ENCODE measurements around the gene TMPRSS6.
A peak's percentile ranks its signal among the peaks of the same experiment; 100 is the strongest.
"Not testable (repeated sequence)": the region's sequence is repeated elsewhere in the genome, so short reads cannot be mapped to it uniquely, and the experiment has no call there.

TMPRSS6 gene

GRCh38 chr22:37083914-37084313 is 25.6 kb downstream of the TMPRSS6 start:
- DNase-seq, result no peak

GRCh38 chr22:37082251-37082873 is 27.2 kb downstream of the TMPRSS6 start:
- no peak for DNase-seq

DNA sequence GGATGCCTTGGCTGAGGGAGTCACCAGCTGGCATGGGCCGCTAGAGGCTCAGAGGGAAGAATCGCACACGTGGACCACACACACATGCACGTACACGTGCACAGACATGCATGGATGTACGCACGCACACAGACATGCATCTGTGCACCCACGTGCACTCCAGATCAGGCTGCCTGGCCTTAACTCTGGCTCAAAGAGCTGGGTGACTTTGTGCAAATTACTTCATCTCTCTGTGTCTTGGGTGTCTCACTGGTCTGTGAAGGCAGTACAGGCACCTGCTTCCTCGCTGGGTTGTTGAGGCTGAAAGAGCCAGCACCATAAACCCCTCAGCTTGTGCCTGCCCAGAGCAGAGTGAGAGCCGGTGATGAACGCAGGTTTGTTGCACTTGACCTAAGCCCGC is 28.7 kb downstream of the TMPRSS6 start:
- DNase-seq, result no peak

DNA sequence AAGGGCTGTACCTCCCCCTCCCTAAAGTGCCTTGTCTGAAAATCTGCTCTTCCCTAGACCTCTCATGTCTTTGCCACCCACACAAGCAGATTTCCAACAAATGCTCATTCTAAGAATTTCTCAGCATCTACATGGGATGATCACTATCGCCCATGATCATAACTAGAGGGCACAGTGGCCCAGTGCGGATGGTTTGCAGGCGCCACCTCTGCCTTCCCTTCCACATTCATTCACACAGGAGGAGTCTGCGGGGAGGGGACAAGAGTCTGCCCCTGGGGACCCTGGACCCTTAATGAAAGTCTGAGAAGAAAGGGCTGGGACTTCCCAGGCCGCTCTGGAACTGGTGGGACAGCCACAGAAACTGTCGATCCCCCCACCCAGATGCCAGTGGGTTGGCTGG is 29.1 kb downstream of the TMPRSS6 start:
- DNase-seq, result no peak

DNA sequence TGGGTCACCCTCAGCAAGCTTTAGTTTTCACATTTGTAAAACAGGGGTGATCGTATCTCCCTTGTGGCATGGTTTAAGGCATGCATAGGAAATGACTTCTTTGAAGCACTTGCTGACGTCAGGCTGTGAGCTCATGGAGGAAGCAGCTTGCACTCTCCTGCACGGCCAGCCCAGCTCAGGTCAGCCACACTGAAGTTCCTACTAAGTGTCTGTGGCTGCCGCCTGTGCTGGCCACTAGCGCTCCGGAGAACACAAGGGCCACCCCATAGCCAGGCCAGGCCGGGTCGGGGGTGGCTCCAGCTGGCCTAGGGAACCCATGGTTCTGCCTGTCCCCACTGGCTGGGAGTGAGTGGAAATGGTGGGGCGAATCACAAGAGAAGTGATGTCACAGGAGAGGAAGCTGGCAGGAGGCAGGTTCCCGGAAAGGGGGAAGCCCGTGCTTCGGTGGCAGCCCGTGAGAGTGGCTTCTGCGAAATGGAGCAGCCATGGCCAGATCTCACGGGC is 29.8 kb downstream of the TMPRSS6 start:
- peak; percentile 71 for DNase-seq

GRCh38 chr22:37079158-37079557 is 30.4 kb downstream of the TMPRSS6 start:
- DNase-seq, result no peak

DNA sequence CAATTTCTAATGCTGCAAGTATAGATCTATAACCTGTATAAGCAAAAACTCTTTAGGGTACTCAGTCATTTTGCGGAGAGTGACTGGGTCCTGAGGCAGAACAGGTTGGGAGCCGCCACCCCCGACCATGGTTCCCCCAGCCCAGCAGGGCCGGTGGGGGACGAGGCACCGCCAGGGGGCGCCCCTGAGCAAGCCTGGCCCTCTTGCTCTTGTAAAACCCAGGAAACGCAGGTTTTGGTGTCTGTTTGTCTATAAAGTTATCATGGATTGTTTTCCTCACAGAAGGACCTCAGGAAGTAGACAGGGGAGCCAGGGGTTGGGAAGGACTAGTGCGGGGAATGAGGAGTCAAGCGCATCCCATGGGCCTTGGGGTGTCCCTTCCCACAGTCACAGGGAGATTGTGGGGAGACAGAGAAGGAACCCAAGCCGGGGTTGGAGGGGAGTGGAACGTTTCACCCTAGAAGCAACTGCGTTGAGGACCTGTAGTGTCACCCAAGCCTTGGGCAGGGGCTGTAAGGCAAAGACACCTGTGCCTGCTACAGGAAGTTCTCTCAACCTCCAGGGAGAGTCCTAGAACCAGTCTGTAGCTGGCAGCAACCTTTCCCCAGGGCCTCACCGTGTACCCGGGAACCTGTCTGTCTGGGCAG is 31.6 kb downstream of the TMPRSS6 start:
- DNase-seq, result peak; percentile 47

- DNase-seq, result no peak
Observed at GRCh38 chr22:37075822-37076433, 33.6 kb downstream of the TMPRSS6 start.

- DNase-seq, result no peak
Observed at GRCh38 chr22:37075046-37075445, 34.5 kb downstream of the TMPRSS6 start.

- DNase-seq, result no peak
Observed at GRCh38 chr22:37074537-37074936, 35.0 kb downstream of the TMPRSS6 start.

DNA sequence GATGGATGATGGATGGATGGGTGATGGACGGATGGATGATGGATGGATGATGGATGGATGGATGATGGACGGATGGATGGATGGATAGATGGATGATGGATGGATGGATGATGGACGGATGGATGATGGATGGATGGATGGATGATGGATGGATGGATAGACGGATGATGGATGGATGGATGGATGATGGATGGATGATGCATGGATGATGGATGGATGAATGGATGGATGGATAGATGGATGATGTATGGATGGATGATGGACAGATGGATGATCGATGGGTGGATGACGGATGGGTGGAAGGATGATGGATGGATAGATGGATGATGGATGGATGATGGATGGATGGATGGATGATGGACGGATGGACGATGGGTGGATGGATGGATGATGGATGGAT is 36.8 kb downstream of the TMPRSS6 start:
- DNase-seq, result no peak

DNA sequence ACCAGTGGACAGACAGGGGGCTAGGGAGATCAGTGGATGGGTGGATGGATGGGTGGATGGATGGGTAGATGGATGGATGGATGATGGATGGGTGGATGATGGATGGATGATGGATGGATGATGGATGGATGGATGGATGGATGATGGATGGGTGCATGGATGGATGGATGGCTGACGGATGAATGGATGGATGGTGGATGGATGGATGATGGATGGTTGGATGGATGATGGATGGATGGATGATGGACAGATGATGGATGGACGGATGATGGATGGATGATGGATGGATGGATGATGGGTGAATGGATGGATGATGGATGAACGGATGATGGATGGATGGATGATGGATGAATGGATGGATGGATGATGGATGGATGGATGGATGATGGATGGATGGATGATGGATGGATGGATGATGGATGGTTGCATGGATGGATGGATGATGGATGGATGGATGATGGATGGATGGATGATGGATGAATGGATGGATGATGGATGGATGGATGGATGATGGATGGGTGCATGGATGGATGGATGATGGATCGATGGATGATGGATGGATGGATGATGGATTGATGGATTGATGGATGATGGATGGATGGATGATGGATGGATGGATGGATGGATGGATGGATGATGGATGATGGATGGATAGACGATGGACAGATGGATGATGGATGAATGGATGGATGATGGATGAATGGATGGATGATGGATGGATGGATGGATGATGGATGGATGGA is 37.5 kb downstream of the TMPRSS6 start:
- not testable (repeated sequence) for DNase-seq

GRCh38 chr22:37070744-37071143 is 38.8 kb downstream of the TMPRSS6 start:
- no peak for DNase-seq

GRCh38 chr22:37070334-37070733 is 39.2 kb downstream of the TMPRSS6 start:
- no peak for DNase-seq

GRCh38 chr22:37069719-37070118 is 39.8 kb downstream of the TMPRSS6 start:
- DNase-seq, result no peak

- no peak for DNase-seq
Observed at GRCh38 chr22:37069319-37069718, 40.2 kb downstream of the TMPRSS6 start.

- DNase-seq, result no peak
Observed at GRCh38 chr22:37068859-37069258, 40.7 kb downstream of the TMPRSS6 start.

DNA sequence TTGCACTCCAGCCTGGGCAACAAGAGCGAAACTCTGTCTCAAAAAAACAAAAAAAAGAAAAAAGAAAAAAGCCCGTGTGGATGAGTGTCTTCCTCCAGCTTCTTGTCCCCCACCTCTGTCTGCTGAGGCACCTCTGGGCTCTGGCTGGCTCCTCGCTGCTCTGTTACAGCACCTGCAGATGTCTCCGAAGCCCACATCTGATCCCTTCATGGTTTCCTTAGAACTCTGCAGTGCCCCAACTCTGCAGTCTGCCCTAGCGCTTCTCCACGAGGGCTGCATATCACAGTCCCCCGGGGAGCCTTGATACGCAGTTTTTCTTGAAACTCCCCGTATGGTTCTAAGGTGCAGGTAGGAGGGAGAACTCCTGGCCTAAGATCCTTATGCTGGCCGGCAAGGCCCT is 42.1 kb downstream of the TMPRSS6 start:
- no peak for DNase-seq

DNA sequence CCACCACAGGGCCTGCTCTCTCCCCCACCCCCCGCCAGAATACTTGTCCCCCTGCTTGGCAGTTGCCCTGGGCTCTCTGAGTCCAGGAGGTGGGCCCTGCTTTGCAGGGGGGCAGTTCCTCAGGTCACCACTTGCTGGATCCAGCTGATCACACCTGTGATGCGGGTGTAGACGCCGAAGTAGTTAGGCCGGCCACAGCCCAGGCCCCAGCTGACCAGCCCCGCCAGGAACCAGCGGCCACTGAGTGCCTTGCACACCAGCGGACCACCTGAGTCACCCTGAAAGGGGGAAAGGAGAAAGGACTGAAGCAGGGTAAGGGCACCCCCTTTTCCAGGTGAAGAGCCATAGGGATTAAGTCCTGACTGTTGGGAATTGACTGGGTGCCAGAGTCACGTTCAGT is 43.6 kb downstream of the TMPRSS6 start:
- DNase-seq, result no peak

GRCh38 chr22:37065180-37065579 is 44.3 kb downstream of the TMPRSS6 start:
- DNase-seq, result no peak

GRCh38 chr22:37064553-37064952 is 45.0 kb downstream of the TMPRSS6 start:
- no peak for DNase-seq

GRCh38 chr22:37063431-37064420 is 45.8 kb downstream of the TMPRSS6 start:
- DNase-seq, result no peak

Measured in EL (cell line).